GM12878 (cell line): ENCODE measurements around the gene GJC3. TPM values are rescaled to one million over a fixed set of nuclear protein-coding genes. Genes with fewer than 3 reads are reported as not detected.

ENCODE experiments used
- BCL11A ChIP-seq: IDR thresholded peaks from 2 replicates; pipeline ENCODE4 v1.6.1; 2011; ENCODE audit warnings: low read depth, low read length
- BHLHE40 ChIP-seq, 2 experiments: fragments of 450-650 bp in 1 of 2; IDR thresholded peaks; 2 replicates each; pipeline ENCODE4 v1.6.1; 2011 to 2017; ENCODE audit warnings: low read depth in 2 of 2, borderline replicate concordance in 1 of 2, improper control_type of control experiment in 1 of 2, low read length in 1 of 2, mild to moderate bottlenecking in 1 of 2
- EP300 ChIP-seq, 2 experiments: fragments of 150-350 bp in 1 of 2; IDR thresholded peaks; 2 replicates each; pipeline ENCODE4 v1.6.1; 2011 to 2012; ENCODE audit warnings: low read depth in 2 of 2, low read length in 2 of 2, borderline replicate concordance in 1 of 2, improper control_type of control experiment in 1 of 2, inconsistent platforms in 1 of 2; ENCODE audit not compliant: control insufficient read depth in 1 of 2
- FOXK2 ChIP-seq: fragments of 450-650 bp; IDR thresholded peaks from 2 replicates; pipeline ENCODE4 v1.6.1; 2017; ENCODE audit warnings: mild to moderate bottlenecking, moderate library complexity
- GATAD2B ChIP-seq: fragments of 450-650 bp; conservative IDR thresholded peaks from 2 replicates; pipeline ENCODE4 v1.6.1; 2017; ENCODE audit warnings: low read depth, mild to moderate bottlenecking, moderate library complexity
- HDAC6 ChIP-seq: fragments of 200-600 bp; sonication (generic); IDR thresholded peaks from one replicate; pipeline ENCODE4 v1.8.0; 2017; ENCODE audit warnings: antibody characterized with exemption; ENCODE audit not compliant: unreplicated experiment
- IKZF2 ChIP-seq, 2 experiments: fragments of 450-650 bp; IDR thresholded peaks; 2 replicates each; pipeline ENCODE4 v1.6.1; 2017; ENCODE audit warnings: mild to moderate bottlenecking in 2 of 2, moderate library complexity in 2 of 2
- MTA3 ChIP-seq: IDR thresholded peaks from 2 replicates; pipeline ENCODE4 v1.6.1; 2012; ENCODE audit warnings: low read length, inconsistent platforms, borderline replicate concordance
- MYB ChIP-seq: fragments of 150-350 bp; IDR thresholded peaks from 2 replicates; pipeline ENCODE4 v1.6.1; 2014; ENCODE audit warnings: mild to moderate bottlenecking, low read depth, low read length, borderline replicate concordance
- MYC ChIP-seq: IDR thresholded peaks from 2 replicates; pipeline ENCODE4 v1.6.1; 2011; ENCODE audit warnings: mild to moderate bottlenecking, low read length, moderate library complexity, inconsistent platforms; ENCODE audit not compliant: insufficient read depth, insufficient replicate concordance, insufficient read length, severe bottlenecking
- NR2F1 ChIP-seq: fragments of 450-650 bp; conservative IDR thresholded peaks from 2 replicates; pipeline ENCODE4 v1.6.1; 2017; ENCODE audit warnings: mild to moderate bottlenecking
- PAX5 ChIP-seq: IDR thresholded peaks from 2 replicates; pipeline ENCODE4 v1.6.1; 2011; ENCODE audit warnings: low read depth, low read length, borderline replicate concordance
- PML ChIP-seq: IDR thresholded peaks from 2 replicates; pipeline ENCODE4 v1.6.1; 2012; ENCODE audit warnings: low read length, inconsistent platforms
- RAD51 ChIP-seq: fragments of 450-650 bp; IDR thresholded peaks from 2 replicates; pipeline ENCODE4 v1.6.1; 2016; ENCODE audit warnings: moderate library complexity, mild to moderate bottlenecking, inconsistent platforms
- RB1 ChIP-seq: fragments of 450-650 bp; formaldehyde crosslinking; IDR thresholded peaks from 2 replicates; pipeline ENCODE4 v1.6.1; 2017; ENCODE audit warnings: mild to moderate bottlenecking, borderline replicate concordance
- SMAD5 ChIP-seq: IDR thresholded peaks from 2 replicates; pipeline ENCODE4 v1.6.1; 2016; ENCODE audit warnings: antibody characterized with exemption, low read depth
- SUZ12 ChIP-seq: fragments of 200-600 bp; sonication (generic); IDR thresholded peaks from one replicate; pipeline ENCODE4 v1.6.1; 2018; ENCODE audit warnings: antibody characterized with exemption, mild to moderate bottlenecking; ENCODE audit not compliant: unreplicated experiment
- TCF12 ChIP-seq: IDR thresholded peaks from 2 replicates; pipeline ENCODE4 v1.6.1; 2011; ENCODE audit warnings: low read depth, mild to moderate bottlenecking, low read length
- TCF7 ChIP-seq: IDR thresholded peaks from 2 replicates; pipeline ENCODE4 v1.6.1; 2014; ENCODE audit warnings: antibody characterized with exemption, borderline replicate concordance
- YBX1 ChIP-seq: fragments of 450-650 bp; IDR thresholded peaks from 2 replicates; pipeline ENCODE4 v1.6.1; 2016; ENCODE audit warnings: antibody characterized with exemption
- YY1 ChIP-seq: IDR thresholded peaks from 2 replicates; pipeline ENCODE4 v1.6.1; 2011; ENCODE audit warnings: low read depth, mild to moderate bottlenecking, low read length
- ZZZ3 ChIP-seq: IDR thresholded peaks from 2 replicates; pipeline ENCODE4 v1.6.1; 2011; ENCODE audit warnings: low read depth; ENCODE audit not compliant: control insufficient read depth, insufficient read length
- polyA plus RNA-seq, 11 experiments: library from polyadenylated mRNA; depleted of rRNA in 4 of 11; unstranded in 6 of 11; stranded (reverse) in 5 of 11; fragments of >200 nt; fragmentation: Nextera tagmentation in 4 of 11; fragmentation: Illumina TruSeq in 1 of 11; extraction: Ambion mirVana in 4 of 11; extraction: Trizol in 1 of 11; gene quantifications; 1 replicate in 1 of 11; 2 replicates in 10 of 11; pipeline versions ENCODE4 v1.2.1 to v1.2.3, GENCODE V29; 2011 to 2016; ENCODE audit warnings: inconsistent platforms in 2 of 11, missing spikeins in 2 of 11, low read depth in 1 of 11
- total RNA-seq, 4 experiments: library from RNA; depleted of rRNA in 3 of 4; stranded (reverse); fragments of >200 nt in 3 of 4; fragmentation: Illumina TruSeq in 1 of 4; extraction: Trizol in 1 of 4; gene quantifications; 2 replicates each; pipeline versions ENCODE4 v1.2.1 to v1.2.3, GENCODE V29; 2013 to 2021
- TF ChIP-seq, protein P1 (sequence below): fragments of 450-650 bp; conservative IDR thresholded peaks from 2 replicates; pipeline ENCODE4 v1.6.1; 2017; ENCODE audit warnings: mild to moderate bottlenecking, moderate library complexity
- TF ChIP-seq, protein P2 (sequence below): IDR thresholded peaks from 2 replicates; pipeline ENCODE4 v1.6.1; 2012; ENCODE audit warnings: low read depth, low read length, improper control_type of control experiment
- TF ChIP-seq, protein P3 (sequence below): IDR thresholded peaks from 2 replicates; pipeline ENCODE4 v1.6.1; 2012; ENCODE audit warnings: low read depth, low read length, improper control_type of control experiment
- TF ChIP-seq, protein P4 (sequence below): IDR thresholded peaks from 2 replicates; pipeline ENCODE4 v1.6.1; 2012; ENCODE audit warnings: low read length, inconsistent platforms

Gene GJC3
- total and polyA plus RNA-seq, 10 of the 15 experiments (the other 5 are each of a cell fraction or from before 2014, with no cell fraction given): 0.06 to 0.18 (median 0.09) TPM; not detected in 6

DNA sequence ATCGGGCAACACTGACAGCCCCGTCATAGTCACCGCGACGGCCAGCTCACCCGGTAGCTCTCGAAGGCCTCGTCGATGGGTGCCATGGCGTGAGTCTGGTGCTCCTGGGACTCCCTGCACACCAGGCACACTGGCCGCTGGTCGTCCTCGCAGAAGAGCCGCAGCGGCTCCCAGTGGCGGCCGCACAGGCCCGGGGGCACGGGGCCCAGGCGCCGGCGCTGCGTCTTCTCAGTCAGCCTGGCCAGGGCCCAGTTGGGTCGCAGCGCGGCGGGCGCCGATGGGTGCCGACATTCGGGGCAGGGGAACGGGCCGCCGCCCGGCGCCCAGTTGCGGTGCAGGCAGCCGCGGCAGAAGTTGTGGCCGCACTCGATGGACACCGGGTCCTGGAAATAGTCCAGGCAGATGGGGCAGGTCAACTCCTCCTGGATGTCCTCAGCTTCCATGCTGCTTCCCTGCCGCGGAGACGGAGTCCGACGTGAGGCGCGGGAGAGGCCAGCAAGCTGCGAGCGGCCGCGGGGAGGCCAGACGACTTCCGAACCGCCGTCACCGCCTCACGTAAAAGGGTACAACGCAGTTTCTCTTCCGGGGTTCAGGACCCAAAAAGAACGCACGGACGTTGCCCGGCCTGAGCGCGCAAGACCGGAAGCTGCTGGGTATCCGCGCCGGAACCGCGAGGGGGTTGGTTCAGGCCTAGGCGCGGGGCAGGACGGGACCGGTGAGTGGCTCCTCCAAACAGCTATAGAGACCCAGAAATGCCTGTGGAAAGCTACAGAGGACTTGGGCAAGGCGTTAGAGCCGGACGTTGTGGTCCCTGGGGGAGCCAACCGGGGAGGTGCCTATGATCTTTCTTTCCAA lies 10.2 kb downstream of the GJC3 start, which contains the start of gene TRIM4 (continued):
- TF ChIP-seq EP300 (IDR thresholded peaks at IDR 0.05; ENCODE audit: borderline replicate concordance in 1 of 2, control insufficient read depth in 1 of 2, low read depth in 2 of 2, low read length in 2 of 2): no peak
- TF ChIP-seq, protein P1, sequence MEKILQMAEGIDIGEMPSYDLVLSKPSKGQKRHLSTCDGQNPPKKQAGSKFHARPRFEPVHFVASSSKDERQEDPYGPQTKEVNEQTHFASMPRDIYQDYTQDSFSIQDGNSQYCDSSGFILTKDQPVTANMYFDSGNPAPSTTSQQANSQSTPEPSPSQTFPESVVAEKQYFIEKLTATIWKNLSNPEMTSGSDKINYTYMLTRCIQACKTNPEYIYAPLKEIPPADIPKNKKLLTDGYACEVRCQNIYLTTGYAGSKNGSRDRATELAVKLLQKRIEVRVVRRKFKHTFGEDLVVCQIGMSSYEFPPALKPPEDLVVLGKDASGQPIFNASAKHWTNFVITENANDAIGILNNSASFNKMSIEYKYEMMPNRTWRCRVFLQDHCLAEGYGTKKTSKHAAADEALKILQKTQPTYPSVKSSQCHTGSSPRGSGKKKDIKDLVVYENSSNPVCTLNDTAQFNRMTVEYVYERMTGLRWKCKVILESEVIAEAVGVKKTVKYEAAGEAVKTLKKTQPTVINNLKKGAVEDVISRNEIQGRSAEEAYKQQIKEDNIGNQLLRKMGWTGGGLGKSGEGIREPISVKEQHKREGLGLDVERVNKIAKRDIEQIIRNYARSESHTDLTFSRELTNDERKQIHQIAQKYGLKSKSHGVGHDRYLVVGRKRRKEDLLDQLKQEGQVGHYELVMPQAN: peak; percentile 91
- no peak for TF ChIP-seq MYB
- peak; percentile 88 for TF ChIP-seq GATAD2B
- TF ChIP-seq RAD51: no peak
- no peak for TF ChIP-seq TCF7
- peak; percentile 23; the same call in 1 of the 2 replicates for TF ChIP-seq YY1
- TF ChIP-seq ZZZ3: no peak
- TF ChIP-seq HDAC6: no peak
- peak; percentile 22; the same call in 1 of the 2 replicates for TF ChIP-seq RB1
- TF ChIP-seq, protein P2, sequence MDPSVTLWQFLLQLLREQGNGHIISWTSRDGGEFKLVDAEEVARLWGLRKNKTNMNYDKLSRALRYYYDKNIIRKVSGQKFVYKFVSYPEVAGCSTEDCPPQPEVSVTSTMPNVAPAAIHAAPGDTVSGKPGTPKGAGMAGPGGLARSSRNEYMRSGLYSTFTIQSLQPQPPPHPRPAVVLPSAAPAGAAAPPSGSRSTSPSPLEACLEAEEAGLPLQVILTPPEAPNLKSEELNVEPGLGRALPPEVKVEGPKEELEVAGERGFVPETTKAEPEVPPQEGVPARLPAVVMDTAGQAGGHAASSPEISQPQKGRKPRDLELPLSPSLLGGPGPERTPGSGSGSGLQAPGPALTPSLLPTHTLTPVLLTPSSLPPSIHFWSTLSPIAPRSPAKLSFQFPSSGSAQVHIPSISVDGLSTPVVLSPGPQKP: 0 out of 2 replicates have a peak, but pooled peaks have one; percentile 77
- TF ChIP-seq SMAD5: peak; percentile 92
- TF ChIP-seq BHLHE40 (IDR thresholded peaks at IDR 0.05; ENCODE audit: borderline replicate concordance in 1 of 2, low read depth in 2 of 2, low read length in 1 of 2): peak in 1 of 2 experiments; percentile 31; a peak in 1 of 4 replicates
- no peak for TF ChIP-seq BCL11A
- no peak for TF ChIP-seq IKZF2 (IDR thresholded peaks at IDR 0.05)
- no peak; the same call in none of the 2 replicates for TF ChIP-seq PML
- TF ChIP-seq, protein P3, sequence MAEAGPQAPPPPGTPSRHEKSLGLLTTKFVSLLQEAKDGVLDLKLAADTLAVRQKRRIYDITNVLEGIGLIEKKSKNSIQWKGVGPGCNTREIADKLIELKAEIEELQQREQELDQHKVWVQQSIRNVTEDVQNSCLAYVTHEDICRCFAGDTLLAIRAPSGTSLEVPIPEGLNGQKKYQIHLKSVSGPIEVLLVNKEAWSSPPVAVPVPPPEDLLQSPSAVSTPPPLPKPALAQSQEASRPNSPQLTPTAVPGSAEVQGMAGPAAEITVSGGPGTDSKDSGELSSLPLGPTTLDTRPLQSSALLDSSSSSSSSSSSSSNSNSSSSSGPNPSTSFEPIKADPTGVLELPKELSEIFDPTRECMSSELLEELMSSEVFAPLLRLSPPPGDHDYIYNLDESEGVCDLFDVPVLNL: peak; percentile 55; the same call in 1 of the 2 replicates
- TF ChIP-seq, protein P4, sequence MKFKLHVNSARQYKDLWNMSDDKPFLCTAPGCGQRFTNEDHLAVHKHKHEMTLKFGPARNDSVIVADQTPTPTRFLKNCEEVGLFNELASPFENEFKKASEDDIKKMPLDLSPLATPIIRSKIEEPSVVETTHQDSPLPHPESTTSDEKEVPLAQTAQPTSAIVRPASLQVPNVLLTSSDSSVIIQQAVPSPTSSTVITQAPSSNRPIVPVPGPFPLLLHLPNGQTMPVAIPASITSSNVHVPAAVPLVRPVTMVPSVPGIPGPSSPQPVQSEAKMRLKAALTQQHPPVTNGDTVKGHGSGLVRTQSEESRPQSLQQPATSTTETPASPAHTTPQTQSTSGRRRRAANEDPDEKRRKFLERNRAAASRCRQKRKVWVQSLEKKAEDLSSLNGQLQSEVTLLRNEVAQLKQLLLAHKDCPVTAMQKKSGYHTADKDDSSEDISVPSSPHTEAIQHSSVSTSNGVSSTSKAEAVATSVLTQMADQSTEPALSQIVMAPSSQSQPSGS: no peak
- peak; percentile 43 for TF ChIP-seq NR2F1
- no peak for TF ChIP-seq MYC
- no peak for TF ChIP-seq SUZ12
- no peak for TF ChIP-seq YBX1
- TF ChIP-seq MTA3: no peak
- TF ChIP-seq FOXK2: no peak
- TF ChIP-seq PAX5: no peak
- 0 out of 2 replicates have a peak, but pooled peaks have one; percentile 5 for TF ChIP-seq TCF12
